GM12892 (cell line): ENCODE results near the gene WDFY2.
"Not testable (repeated sequence)": the region's sequence is repeated elsewhere in the genome, so short reads cannot be mapped to it uniquely, and the experiment has no call there.

ENCODE experiments used
- DNase-seq: peaks from one replicate; pipeline ENCODE4 v3.0.0; 2011; ENCODE audit not compliant: insufficient read length
- FAIRE-seq: peaks from 2 replicates; lab custom pipeline; 2011; peaks lifted over from hg19 to GRCh38; lab: Jason Lieb, UNC
- POLR2A ChIP-seq: IDR thresholded peaks from 2 replicates; pipeline ENCODE4 v1.6.1; 2011; ENCODE audit warnings: low read depth, low read length, control low read depth
- POLR2AphosphoS5 ChIP-seq: IDR thresholded peaks from 2 replicates; pipeline ENCODE4 v1.6.1; 2011; ENCODE audit warnings: low read depth, low read length, control low read depth
- TAF1 ChIP-seq: IDR thresholded peaks from 2 replicates; pipeline ENCODE4 v1.6.1; 2011; ENCODE audit warnings: low read depth, mild to moderate bottlenecking, control low read depth, low read length, borderline replicate concordance

WDFY2 gene

GRCh38 chr13:51551416-51551815, 32.8 kb upstream of the WDFY2 start:
- DNase-seq (no peak), FAIRE-seq (no peak)
- TF ChIP-seq POLR2A (no peak), TAF1 (no peak), POLR2AphosphoS5 (no peak)

- DNase-seq: no peak
- FAIRE-seq: peak; percentile 51
- TF ChIP-seq POLR2AphosphoS5: no peak
- TF ChIP-seq TAF1: no peak
- TF ChIP-seq POLR2A: no peak
Measured at GRCh38 chr13:51552027-51552426, 32.2 kb upstream of the WDFY2 start.

- TF ChIP-seq POLR2A: no peak
- TF ChIP-seq POLR2AphosphoS5: no peak
- no peak for TF ChIP-seq TAF1
- DNase-seq (no peak), FAIRE-seq (no peak)
Measured at GRCh38 chr13:51553531-51553930, 30.7 kb upstream of the WDFY2 start.

- TF ChIP-seq POLR2A: no peak
- no peak for TF ChIP-seq POLR2AphosphoS5
- no peak for TF ChIP-seq TAF1
- FAIRE-seq (no peak), DNase-seq (no peak)
Measured at GRCh38 chr13:51556740-51557139, 27.5 kb upstream of the WDFY2 start.

GRCh38 chr13:51557438-51557837, 26.8 kb upstream of the WDFY2 start:
- FAIRE-seq (no peak), DNase-seq (no peak)
- no peak for TF ChIP-seq POLR2A
- TF ChIP-seq TAF1: no peak
- TF ChIP-seq POLR2AphosphoS5: no peak

GRCh38 chr13:51557875-51558612, 26.2 kb upstream of the WDFY2 start:
- no peak for FAIRE-seq
- no peak for DNase-seq
- TF ChIP-seq POLR2A: no peak
- no peak for TF ChIP-seq POLR2AphosphoS5
- TF ChIP-seq TAF1: no peak

GRCh38 chr13:51559946-51560735, 24.1 kb upstream of the WDFY2 start:
- TF ChIP-seq TAF1 (no peak), POLR2A (no peak), POLR2AphosphoS5 (no peak)
- peak; percentile 78 for FAIRE-seq
- DNase-seq: no peak

GRCh38 chr13:51562011-51562671, 22.1 kb upstream of the WDFY2 start:
- FAIRE-seq (peak; percentile 91), DNase-seq (peak; percentile 18)
- TF ChIP-seq TAF1: no peak
- TF ChIP-seq POLR2AphosphoS5: no peak
- TF ChIP-seq POLR2A: no peak

- DNase-seq (no peak), FAIRE-seq (no peak)
- TF ChIP-seq POLR2AphosphoS5 (no peak), TAF1 (no peak), POLR2A (no peak)
Measured at GRCh38 chr13:51564252-51564651, 20.0 kb upstream of the WDFY2 start.

- no peak for TF ChIP-seq POLR2A
- FAIRE-seq (no peak), DNase-seq (no peak)
Measured at GRCh38 chr13:51564671-51565070, 19.6 kb upstream of the WDFY2 start.

- not testable (repeated sequence) for DNase-seq, FAIRE-seq
Measured at GRCh38 chr13:51569001-51569400, 15.3 kb upstream of the WDFY2 start.
